HL-60 (cell line): ENCODE measurements around the gene ADO.

Experiments
- CTCF ChIP-seq: IDR thresholded peaks from one replicate; pipeline ENCODE4 v1.5.1; 2011; ENCODE audit warnings: low read length, control low read depth, inconsistent platforms; ENCODE audit not compliant: insufficient read depth
- GABPA ChIP-seq: IDR thresholded peaks from 2 replicates; pipeline ENCODE4 v1.6.1; 2012; ENCODE audit warnings: low read depth
- POLR2AphosphoS5 ChIP-seq: IDR thresholded peaks from 2 replicates; pipeline ENCODE4 v1.6.1; 2012; ENCODE audit warnings: low read depth
- REST ChIP-seq: IDR thresholded peaks from 2 replicates; pipeline ENCODE4 v1.6.1; 2012; ENCODE audit warnings: low read depth; ENCODE audit not compliant: insufficient replicate concordance
- SPI1 ChIP-seq: IDR thresholded peaks from 2 replicates; pipeline ENCODE4 v1.6.1; 2012; ENCODE audit warnings: low read depth, mild to moderate bottlenecking, borderline replicate concordance

- TF ChIP-seq POLR2AphosphoS5 (no peak), CTCF (no peak), SPI1 (no peak), REST (no peak), GABPA (no peak)
Observed at GRCh38 chr10:62811159-62811875, 6.8 kb downstream of the ADO start.
